Measurements from ENCODE around the gene UPF1.

- TF ChIP-seq, protein P1, sequence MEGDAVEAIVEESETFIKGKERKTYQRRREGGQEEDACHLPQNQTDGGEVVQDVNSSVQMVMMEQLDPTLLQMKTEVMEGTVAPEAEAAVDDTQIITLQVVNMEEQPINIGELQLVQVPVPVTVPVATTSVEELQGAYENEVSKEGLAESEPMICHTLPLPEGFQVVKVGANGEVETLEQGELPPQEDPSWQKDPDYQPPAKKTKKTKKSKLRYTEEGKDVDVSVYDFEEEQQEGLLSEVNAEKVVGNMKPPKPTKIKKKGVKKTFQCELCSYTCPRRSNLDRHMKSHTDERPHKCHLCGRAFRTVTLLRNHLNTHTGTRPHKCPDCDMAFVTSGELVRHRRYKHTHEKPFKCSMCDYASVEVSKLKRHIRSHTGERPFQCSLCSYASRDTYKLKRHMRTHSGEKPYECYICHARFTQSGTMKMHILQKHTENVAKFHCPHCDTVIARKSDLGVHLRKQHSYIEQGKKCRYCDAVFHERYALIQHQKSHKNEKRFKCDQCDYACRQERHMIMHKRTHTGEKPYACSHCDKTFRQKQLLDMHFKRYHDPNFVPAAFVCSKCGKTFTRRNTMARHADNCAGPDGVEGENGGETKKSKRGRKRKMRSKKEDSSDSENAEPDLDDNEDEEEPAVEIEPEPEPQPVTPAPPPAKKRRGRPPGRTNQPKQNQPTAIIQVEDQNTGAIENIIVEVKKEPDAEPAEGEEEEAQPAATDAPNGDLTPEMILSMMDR (IDR thresholded peaks at IDR 0.05): no peak
- TF ChIP-seq POLR2A (IDR thresholded peaks at IDR 0.05): no peak
Observed at GRCh38 chr19:18855647-18856384, 24.1 kb downstream of the UPF1 start.
